HG03175 (cell line): ENCODE data around the gene PTPRT.
"Not testable (repeated sequence)": the region's sequence is repeated elsewhere in the genome, so short reads cannot be mapped to it uniquely, and the experiment has no call there.

ENCODE experiments used
- ATAC-seq: cut with Tn5 transposase; IDR thresholded peaks from one replicate; pipeline ENCODE4 v1.9.1; 2021; ENCODE audit warnings: mild to moderate bottlenecking, moderate library complexity; ENCODE audit not compliant: unreplicated experiment

PTPRT gene

DNA sequence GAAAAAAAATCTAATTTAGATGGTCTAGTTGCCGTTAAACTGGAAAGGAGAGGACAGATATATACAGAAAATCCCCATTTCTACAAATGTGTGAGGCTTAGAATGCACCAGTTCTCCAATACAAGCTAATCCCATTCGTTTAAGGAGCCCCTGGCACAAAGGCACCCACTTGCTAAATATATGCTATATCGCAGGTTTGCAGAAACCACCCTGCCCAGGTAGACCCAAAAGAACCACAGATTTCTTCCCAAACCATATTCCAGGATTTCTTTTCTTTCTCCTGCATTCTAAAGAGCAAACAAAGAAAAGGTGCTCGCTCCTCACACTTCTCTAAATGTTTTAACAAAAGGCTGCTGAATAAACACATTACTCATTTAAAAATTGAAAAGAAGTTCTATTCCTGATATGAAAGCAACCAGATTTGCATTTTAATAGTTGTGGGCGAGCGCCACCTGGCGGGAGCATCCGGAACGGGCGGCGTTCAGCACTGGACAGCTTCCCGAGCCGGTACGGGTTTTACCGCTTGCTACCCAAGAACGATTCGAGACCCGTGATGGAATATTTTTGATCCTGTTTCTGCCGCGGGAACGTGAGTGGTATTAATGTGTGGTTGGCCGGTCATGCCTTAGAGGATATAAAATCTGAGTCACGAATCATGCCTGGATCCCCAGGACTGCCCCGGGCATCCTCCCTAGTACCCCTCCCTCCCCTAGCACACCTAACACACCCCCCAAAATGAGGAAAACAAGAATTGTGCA is 2.1 kb downstream of the PTPRT start:
- ATAC-seq, result no peak

DNA sequence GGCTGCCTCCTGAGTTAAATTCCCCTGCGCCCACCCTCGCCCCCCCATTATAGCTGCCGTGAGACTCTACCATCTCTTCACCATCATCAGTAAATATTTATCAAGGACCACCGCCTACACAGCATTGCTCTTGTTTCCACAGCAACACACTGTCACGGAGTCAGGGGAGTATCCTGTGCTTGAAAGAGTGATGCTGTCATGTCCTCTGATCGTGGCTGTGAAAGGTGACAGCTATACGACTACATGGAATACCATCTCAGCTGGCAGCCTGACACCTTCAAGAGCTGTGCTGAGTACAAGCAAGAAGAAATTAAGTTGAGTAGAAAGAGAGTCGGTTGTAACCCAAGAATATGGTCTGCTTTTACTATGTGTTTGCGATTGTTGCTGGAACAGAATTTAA is 3.4 kb downstream of the PTPRT start:
- ATAC-seq, result no peak

DNA sequence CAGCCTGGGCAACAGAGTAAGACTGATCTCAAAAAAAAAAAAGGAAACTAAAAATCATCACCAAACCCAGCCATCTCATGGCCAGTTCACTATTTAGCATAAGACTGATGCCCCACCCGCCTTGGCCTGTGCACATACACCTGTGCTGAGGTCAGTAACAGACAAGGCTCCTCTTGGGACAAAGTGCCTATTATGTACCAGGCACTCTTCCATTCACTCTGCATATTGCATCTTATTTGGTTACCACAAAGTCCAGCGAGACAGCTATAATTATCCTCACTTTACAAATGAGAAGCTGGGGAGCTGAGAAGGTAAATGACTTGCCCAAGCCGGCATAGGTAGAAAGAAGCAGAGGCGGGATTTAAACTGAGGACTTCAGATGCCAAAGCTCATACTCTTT is 3.8 kb downstream of the PTPRT start:
- ATAC-seq, result no peak

DNA sequence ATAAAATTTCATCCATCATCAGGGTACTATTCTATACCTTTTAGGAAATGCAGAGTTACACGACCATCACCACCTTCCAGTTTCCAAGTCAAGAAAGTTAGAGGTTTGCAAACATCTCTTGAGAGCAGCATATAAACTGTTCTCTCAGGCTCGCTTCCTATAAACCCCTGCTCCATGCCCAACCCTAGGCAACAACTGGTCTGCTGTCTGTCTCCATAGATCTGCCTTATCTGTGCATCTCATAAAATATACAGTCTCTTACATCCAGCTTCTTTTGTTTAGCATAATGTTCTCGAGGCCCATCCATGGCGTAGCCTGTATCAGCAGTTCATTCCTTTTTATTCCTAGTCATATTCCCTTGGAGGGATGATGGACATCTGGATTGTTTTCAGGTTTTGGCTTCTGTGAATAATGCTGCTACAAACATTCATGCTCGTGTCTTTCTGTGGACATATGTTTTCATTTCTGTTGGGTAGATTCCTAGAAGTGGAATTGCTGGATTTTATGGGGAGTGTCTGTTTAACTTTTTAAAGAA is 6.1 kb downstream of the PTPRT start:
- no peak for ATAC-seq

DNA sequence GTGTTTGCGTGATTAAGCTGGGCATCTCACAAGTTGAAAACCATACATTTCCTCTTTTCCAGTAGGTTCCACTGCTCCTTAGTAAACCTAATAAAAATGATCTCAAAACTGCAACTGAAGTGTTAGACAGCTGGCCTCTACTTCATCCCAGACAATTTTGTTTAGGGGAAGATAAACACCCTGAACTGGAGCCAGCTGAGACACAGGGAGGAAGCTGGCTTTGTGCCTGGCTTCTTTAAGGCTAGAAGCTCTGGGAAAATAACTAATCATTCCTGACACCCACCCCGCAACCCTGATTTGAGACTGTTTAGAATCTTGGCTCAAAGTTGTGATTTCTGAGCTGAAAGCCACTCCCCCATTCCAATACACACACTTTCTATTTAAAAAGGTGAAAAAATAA is 11.6 kb downstream of the PTPRT start:
- ATAC-seq, result no peak

DNA sequence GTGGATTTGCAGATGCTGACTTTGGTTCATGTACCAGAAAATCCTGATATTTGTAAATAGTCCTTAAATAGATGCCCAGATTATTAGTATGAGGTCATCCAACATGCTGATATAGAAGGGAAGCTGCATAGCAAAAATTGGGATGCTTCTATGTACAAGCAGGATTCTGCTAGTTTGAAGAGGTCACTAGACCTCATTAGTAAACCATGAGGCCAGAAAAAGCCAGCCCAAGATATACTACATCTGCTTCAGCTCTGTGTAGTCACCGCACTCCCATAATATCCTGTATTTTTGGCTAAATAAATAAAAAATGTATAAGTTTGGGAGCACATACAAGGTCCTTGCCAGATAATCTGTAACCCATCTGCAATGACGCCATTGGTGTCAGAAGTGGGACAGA is 13.0 kb downstream of the PTPRT start:
- no peak for ATAC-seq

DNA sequence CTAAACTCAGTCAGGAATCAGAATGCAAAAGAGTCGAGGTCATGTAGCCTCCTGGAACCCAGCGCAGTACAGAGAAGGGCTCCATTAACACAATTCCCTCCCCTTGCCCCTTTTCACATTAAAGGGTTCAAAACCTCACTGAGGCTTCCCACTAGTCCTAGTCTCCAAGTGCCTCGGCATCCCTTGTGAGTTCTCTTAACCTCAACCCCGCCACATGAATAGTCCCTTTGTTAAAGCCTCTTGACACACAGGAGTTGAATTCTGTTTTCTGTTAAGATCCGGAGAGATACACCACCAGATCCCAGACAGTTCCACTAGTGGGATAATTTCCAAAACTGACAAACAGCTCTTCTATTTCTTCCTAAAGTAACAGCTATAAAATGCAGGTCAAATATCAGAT is 17.8 kb downstream of the PTPRT start:
- no peak for ATAC-seq

DNA sequence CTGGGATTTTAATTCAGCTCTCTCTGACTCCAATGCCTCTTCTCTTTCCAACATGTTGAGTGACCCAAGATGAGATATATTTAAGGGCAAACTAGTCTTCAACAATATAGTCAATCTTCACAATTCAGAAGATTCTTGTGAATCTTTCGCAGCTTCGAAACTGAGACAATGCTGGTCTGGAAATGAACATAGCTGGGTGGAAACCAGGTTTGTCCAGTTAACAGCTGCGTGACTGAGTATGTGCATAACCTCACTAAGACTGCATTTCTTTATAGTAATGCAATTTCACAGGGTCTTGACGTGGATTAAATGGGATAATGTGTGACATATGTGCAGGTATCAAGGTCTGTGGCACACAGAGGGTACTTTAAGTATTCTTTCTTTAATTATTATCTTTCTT is 18.9 kb downstream of the PTPRT start:
- no peak for ATAC-seq

DNA sequence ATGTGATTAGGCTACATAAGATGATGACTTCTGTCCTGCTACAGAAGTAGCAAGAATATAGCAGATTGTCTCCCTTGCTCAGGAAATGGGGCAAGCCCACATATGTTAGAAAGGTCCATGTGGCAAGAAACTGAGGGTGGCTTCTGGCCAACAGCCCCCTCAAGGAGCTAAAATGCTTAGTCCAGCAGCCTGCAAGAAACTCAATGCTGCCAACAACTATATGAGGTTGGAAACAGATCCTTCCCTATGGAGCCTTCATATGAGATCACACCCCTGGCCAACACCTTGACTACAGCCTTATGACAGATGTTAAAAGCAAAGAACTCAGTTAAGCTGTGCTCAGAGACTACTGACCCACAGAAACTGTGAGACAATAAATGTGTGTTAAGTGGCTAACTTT is 22.1 kb downstream of the PTPRT start:
- ATAC-seq, result no peak

DNA sequence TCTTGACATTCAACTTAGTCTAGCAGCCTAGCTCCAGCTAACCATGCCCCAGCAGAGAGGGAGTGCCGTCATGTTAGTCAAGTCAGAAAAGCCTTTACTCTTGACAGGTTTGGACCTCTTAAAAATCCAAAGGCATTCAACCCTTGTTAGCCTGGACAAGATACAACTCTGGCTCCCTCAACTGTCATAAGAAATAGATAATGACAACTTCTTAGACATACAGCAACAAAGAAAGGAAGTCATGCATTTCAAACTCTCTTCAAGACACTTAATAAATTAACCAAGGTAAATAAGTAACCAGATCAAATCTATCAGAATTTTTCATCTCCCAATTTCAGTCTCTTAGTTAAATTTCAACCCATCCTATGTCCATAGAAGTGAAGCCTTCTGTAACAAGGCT is 22.7 kb downstream of the PTPRT start:
- no peak for ATAC-seq

DNA sequence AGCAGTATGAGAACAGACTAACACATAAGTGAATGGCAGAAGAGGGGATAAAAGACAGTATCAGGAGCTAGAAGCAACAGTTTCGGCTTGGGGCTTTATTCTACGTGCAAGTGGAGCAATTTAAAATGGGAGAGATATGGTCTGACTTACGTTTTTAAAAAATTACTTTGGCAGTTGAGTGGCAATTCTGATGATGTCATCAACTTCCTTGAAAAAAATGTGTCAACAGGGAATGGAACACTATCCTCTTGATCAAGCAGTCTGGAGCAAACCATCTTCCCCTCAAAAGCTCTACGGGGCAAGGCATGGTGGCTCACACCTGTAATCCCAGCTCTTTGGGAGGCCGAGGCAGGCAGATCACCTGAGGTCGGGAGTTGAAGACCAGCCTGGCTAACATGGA is 24.1 kb downstream of the PTPRT start:
- no peak for ATAC-seq

DNA sequence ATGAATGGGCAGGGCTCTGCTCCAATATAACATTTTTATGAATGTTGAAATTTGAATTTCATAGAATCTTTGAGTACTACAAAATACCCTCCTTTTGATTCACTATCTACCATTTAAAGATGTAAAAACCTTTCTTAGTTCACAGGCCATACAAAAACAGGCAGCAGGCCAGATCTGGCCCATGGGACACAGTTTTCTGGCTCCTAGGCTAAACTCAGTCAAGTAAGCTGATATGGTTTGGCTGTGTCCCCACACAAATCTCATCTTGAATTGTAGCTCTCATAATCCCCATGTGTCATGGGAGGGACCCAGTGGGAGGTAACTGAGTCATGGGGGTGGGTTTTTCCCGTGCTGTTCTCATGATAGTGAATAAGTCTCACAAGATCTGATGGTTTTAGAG is 25.0 kb downstream of the PTPRT start:
- not testable (repeated sequence) for ATAC-seq

DNA sequence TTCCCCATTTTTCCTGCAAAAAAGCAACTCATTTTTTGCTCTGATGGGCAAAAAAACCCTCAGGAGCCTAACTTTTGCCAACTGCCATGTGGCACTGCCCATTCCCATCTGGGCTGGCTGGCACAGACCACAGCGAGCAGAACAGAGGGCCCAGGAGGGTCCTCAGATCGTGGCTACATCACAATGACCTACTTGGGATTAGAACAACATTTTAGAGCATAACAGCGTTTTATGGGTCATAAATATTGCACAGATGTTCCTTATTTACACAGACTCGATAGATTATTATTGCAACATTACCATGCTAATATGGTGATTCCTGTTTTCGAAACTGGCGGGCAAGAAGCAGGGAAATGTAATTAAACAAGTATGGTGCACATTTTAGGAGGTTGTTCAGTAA is 28.0 kb downstream of the PTPRT start:
- no peak for ATAC-seq

DNA sequence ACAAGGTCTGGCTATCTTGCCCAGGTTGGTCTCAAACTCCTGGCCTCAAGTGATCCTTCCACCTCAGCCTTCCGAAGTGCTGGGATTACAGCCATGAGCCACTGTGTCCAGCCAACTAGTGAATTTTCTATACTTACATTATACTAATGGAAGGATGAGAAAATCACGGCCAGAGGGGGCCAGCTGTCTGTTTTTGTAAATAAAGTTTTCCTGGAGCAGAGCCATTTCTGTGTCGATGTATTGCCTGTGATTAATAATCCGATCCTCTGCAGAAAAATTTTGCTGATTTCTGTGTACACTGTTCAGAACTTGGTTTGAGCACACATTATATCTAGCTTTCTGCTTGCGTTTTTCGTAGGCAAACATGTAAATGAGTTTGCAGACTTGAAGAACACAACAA is 28.8 kb downstream of the PTPRT start:
- no peak for ATAC-seq

DNA sequence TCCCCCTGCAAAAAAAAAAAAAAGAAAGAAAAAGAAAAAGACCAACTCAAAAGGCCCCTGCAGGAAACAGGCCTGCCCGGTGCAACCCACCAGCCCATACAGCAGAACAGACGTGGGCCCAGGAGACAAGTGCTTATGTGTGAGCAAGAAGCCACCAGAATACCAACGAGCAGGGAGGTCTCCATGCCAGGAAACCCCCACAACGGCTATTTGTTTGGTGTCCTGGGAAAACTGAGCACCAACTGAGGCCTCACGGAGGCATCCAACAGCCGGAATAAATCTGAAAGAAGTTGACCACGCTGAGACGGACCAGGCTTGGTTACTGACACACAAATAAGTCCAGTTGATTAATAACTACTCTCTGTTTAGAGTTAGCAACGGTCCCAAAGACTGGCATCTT is 29.7 kb downstream of the PTPRT start:
- ATAC-seq, result no peak

DNA sequence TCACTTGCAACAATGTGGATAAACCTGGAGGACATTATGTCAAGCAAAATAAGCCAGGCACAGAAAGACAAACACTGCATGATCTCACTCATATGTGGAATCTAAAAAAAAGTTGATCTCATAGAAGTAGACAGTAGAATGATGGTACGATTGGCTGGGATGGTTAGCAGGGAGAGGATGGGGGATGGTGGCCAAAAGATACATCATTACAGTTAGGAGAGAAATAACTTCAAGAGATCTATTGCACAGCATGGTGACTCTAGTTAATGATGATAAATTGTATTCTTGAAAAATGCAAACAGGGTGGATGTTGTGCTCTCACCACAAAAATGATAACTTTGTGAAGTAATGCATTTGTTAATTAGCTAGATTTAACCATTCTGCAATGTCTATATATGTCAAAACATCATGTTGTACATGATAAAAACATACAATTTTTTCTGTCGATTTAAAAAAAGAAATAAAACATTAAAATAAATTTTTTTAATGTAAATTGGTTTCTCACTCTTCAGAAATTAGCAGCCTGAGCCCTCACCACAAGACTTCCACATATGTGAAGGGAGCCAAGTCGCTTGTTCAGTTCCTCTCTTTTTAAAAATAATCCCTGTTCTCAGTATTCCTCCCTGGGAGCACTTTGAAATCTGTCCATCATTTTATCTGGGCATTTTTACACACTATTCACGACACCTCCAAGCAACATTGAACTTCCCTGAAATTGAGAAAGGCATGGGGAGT is 34.2 kb downstream of the PTPRT start:
- ATAC-seq, result no peak

DNA sequence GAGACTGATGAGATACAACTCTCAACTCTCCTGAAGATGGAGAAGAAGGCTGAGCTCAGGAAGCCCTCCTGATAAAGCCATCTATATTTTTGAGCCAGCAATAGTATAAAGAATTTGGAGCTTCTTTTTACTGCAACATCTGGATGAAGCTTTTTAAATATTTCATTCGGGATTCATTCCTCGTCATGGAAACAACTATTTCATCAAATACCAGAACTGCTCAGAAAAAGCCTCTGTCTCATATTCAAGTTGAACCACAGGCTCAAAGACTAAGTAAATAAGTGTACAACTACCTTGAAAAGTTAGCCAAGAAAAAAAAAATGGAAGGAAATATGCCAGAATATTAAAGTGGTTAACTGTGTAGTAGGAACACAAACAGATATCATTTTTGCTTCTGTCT is 37.8 kb downstream of the PTPRT start:
- no peak for ATAC-seq

DNA sequence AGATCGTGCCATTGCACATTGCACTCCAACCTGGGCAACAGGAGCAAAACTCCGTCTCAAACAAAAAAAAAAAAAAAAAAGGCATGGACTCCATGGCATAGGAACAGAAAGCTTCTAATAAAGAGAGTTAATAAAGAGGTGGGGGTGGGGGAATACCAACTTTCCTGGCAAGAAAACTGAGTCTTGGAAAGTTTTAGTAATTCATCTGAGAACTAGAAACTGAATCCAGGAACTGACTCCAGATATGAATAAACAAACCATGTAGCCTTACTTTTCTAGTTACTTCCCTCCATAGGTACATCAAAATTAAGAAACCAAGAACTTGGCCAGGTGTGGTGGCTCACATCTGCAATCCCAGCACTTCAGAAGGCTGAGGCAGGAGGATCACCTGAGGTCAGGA is 38.5 kb downstream of the PTPRT start:
- no peak for ATAC-seq

DNA sequence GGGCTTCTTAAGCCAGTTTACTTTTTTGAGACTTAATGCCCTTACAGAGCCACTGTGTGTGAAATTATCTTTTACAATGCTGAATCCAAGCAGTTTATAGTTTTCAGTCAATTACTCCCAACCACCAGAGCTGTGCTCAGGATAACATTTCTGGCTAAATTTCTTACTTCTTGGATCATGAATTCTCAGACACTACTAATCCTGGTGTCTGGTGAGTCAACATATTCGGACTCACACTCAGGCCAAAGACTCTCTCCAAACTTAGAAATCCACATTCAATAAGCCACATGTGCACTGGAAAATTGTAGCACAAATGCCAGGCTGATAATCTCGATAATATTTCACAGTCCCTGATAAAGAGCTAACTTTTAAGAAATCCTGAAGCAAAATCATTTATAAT is 49.0 kb downstream of the PTPRT start:
- no peak for ATAC-seq

DNA sequence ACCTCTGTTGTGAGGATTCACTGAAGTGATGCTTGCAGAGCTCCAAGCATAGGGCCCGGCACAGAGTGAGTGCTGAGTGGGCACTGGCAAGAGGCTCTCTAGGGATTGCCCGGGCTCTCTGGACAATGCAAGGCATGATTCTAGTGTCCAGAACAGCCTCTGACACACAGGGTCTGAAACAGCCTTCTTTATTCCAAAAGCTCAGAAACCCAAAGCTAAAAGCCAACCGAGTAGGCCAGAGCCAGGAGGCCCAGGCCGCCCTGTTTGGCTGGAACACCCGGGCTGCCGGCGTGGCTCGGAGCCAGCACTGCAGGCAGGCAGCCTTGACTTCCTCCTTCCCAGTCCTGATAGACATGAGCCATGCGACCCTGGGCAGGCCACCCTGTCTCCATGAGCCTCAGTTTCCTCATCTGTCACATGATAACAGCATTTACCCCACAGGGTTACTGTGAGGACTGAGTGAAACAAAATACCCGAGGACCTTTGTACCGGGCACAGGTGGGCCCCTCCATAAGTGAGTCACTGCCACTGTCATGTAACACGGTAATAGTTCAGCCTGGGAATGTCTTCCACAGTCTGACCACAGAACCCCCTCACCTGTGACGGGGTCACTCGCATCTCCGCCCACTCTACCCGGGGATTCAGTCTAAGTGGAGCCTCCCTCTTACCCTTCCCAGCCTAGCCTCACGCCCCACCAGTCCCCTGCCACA is 51.5 kb downstream of the PTPRT start:
- ATAC-seq, result no peak

DNA sequence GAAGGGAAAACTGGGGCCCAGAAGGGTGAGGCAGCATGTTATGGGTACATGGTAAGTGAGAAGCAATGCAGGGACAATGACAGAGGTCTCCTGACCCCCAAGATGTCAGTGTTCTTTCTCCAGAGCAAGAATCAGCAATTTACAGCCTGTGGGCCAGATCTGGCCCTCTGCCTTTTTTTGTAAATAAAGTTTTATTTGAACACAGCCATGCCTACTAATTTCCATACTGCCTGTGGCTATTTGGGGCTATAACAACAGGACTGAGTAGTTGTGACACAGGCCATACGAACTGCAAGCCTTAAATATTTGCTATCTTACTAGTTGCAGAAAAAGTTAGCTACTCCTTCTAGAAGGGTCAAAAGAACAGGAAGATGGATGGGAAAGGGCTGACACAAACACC is 52.5 kb downstream of the PTPRT start:
- no peak for ATAC-seq

DNA sequence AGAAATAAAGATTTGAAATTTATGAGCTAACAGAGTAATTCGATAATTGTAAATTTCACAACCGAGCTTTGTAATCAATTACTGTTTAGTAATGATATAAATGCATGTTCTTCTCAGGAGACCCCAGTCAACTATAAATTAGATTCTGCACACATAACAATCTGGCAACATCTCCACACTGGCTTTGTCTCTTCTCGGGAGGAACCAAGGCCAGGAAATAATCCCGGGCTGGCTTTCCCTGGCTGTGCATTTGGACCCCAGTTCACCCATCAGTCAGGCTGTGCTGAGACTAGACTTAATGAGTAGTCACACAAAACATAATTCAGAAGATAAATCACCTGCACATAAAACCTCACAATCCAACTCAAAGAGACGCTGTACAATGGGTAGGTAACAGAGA is 65.5 kb downstream of the PTPRT start:
- no peak for ATAC-seq
